Heart left ventricle (tissue), 16 donors: ENCODE measurements around the gene CFAP45. TPM values are rescaled to one million over a fixed set of nuclear protein-coding genes. Genes with fewer than 3 reads are reported as not detected.

Source experiments
- ATAC-seq, 4 donors: fragments of 200-7000 bp; cut with Tn5 transposase; one replicate each; pipeline ENCODE4 v1.9.1; 2020 to 2022; ENCODE audit warnings: moderate library complexity in 4 of 4, mild to moderate bottlenecking in 3 of 4, moderate number of reproducible peaks in 1 of 4
- DNase-seq, 5 donors: peaks; one replicate each; pipeline ENCODE4 v3.0.0-alpha.2; 2020
- H3K27ac ChIP-seq, 12 donors: fragments of 200-600 bp; sonication (generic) in 4 of 12; one replicate each; pipeline versions ENCODE4 v1.5.0 to v1.8.0; 2016 to 2022; ENCODE audit warnings: mild to moderate bottlenecking in 2 of 12
- H3K27me3 ChIP-seq, 9 donors: fragments of 200-600 bp; sonication (generic) in 2 of 9; one replicate each; pipeline versions ENCODE4 v1.5.1 to v1.8.0; 2016 to 2022; ENCODE audit warnings: mild to moderate bottlenecking in 3 of 9
- H3K36me3 ChIP-seq, 9 donors: fragments of 200-600 bp; sonication (generic) in 2 of 9; one replicate each; pipeline versions ENCODE4 v1.5.0 to v1.8.0; 2018 to 2022; ENCODE audit warnings: mild to moderate bottlenecking in 2 of 9
- H3K4me1 ChIP-seq, 12 donors: fragments of 200-600 bp; sonication (generic) in 4 of 12; one replicate each; pipeline versions ENCODE4 v1.5.0 to v1.8.0; 2016 to 2022; ENCODE audit warnings: mild to moderate bottlenecking in 3 of 12
- H3K4me3 ChIP-seq, 12 donors: fragments of 200-600 bp; sonication (generic) in 4 of 12; one replicate each; pipeline versions ENCODE4 v1.5.0 to v1.8.0; 2017 to 2022; ENCODE audit warnings: mild to moderate bottlenecking in 9 of 12, moderate library complexity in 4 of 12
- H3K9me3 ChIP-seq, 12 donors: fragments of 200-600 bp; sonication (generic) in 4 of 12; one replicate each; pipeline versions ENCODE4 v1.5.0 to v1.8.0; 2016 to 2022; ENCODE audit warnings: mild to moderate bottlenecking in 1 of 12
- CTCF ChIP-seq, 12 donors: fragments of 200-600 bp; sonication (generic) in 4 of 12; IDR thresholded peaks; one replicate each; pipeline versions ENCODE4 v1.5.0 to v1.8.0; 2018 to 2022; ENCODE audit warnings: antibody characterized with exemption in 12 of 12, mild to moderate bottlenecking in 5 of 12
- POLR2A ChIP-seq, 2 donors: fragments of 450-650 bp; IDR thresholded peaks; one replicate each; pipeline ENCODE4 v1.6.1; 2017; ENCODE audit warnings: antibody characterized with exemption in 2 of 2, mild to moderate bottlenecking in 2 of 2, moderate library complexity in 2 of 2
- WGBS, 4 donors: extraction: QIAGEN DNeasy Blood & Tissue Kit in 2 of 4; methylation state at CpG; one replicate each; pipeline versions ENCODE4 v1.1.5 to v1.1.7; 2013 to 2018; 5-methylcytosine and 5-hydroxymethylcytosine counted together
- intact Hi-C, 10 donors: fragments of 100-400 bp; cut with DNase I; formaldehyde crosslinking; loops; one replicate each; pipeline versions ENCODE4 v1.11.1 to v1.14.2; 2022
- polyA plus RNA-seq, 2 donors: library from polyadenylated mRNA; stranded (reverse); fragments of 200-250 nt; gene quantifications; one replicate each; pipeline ENCODE4 v1.2.3, GENCODE V29; 2013
- total RNA-seq, 9 donors: library from RNA; depleted of rRNA in 2 of 9; stranded (reverse); fragments of >200 nt in 2 of 9; fragmentation: NEBNext Ultra II Directional in 3 of 9; extraction: Animal tissue kit (Norgen Biotek cat#: 25700) in 3 of 9; gene quantifications; one replicate each; pipeline versions ENCODE4 v1.1.0 to v1.2.4, GENCODE V29; 2016 to 2023
- donor health status: ischemic (EF 13 %, LVEDD 7.1; RV severe dilation, severe dysfunction).
- donor health status: healthy with polysubstance abuse.
- donor health status: DM: no; HTN: yes; CAD: no.
- donor health status: DM: no; HTN: no; CAD: no.
- donor health status: ischemic (EF 25% LVEDD 6.9; RV normal size, moderate dysfunction).
- donor health status: ischemic (EF 25% LVEDD 5.7; RV mildly dilated, moderate dysfunction).
- donor health status: healthy.
- donor health status: DM: yes; HTN: yes; CAD: no.
- donor health status: ischemic (EF 35%, LVEDD 5.7; RV mildly dilated, moderate dysfunction).
- donor health status: nonischemic (EF 11% LVEDD 7.7; RV severe dilation, severe dysfunction).
- donor health status: DM: yes; HTN: yes; CAD: no.
- donor health status: PGD.
- donor health status: ischemic (EF 29% LVEDD 5.4; RV normal size, mild dysfunction).
- donor health status: nonischemic (EF 23%, LVEDD 6.1; RV moderate dilation, normal function).

CFAP45 gene
- total and polyA plus RNA-seq, 11 donors: 0.29 to 1.8 (median 0.62) TPM; not detected in 2

GRCh38 chr1:159930216-159930615, 30.3 kb upstream of the CFAP45 start:
- no peak overlapping the region for H3K27ac ChIP-seq
- H3K36me3 ChIP-seq: no peaks in the 10 kb centered on the region
- ATAC-seq: no peak
- intact Hi-C loops: loop anchor here in 2 of 10 donors (5.0 to 10.0 kb wide), 2 partner anchors 38 to 95 kb away; no protein-coding TSS in a partner anchor
- DNase-seq: peak in 1 of 5 donors; percentile 17
- H3K9me3 ChIP-seq: no peaks in the 10 kb centered on the region
- peaks cover 0 to 14% (median 10%) of the 10 kb centered on the region in 12 donors for H3K4me1 ChIP-seq
- no peaks in the 10 kb centered on the region for H3K27me3 ChIP-seq
- TF ChIP-seq POLR2A (IDR thresholded peaks at IDR 0.05) (no peak), CTCF (IDR thresholded peaks at IDR 0.05) (no peak)
- WGBS, 4 donors: 94 to 96% (median 94%) methylated on average over 9 to 11 of the region's 11 CpGs
- no peak overlapping the region for H3K4me3 ChIP-seq

GRCh38 chr1:159929155-159930051, 29.4 kb upstream of the CFAP45 start:
- ATAC-seq (no peak), DNase-seq (peak in 1 of 5 donors; percentile 50)
- WGBS, 4 donors: 77 to 88% (median 81%) methylated on average over 37 to 48 of the region's 48 CpGs
- no peaks in the 10 kb centered on the region for H3K36me3 ChIP-seq
- H3K4me3 ChIP-seq: no peak overlapping the region
- H3K9me3 ChIP-seq: no peaks in the 10 kb centered on the region
- no peaks in the 10 kb centered on the region for H3K27me3 ChIP-seq
- TF ChIP-seq CTCF (IDR thresholded peaks at IDR 0.05) (no peak), POLR2A (IDR thresholded peaks at IDR 0.05) (no peak)
- intact Hi-C loops: loop anchor here in 6 of 10 donors (5.0 to 10.0 kb wide), 5 partner anchors 37 to 915 kb away; no protein-coding TSS in a partner anchor
- peaks cover 0 to 14% (median 10%) of the 10 kb centered on the region in 12 donors for H3K4me1 ChIP-seq
- H3K27ac ChIP-seq: no peak overlapping the region

GRCh38 chr1:159928491-159929050, 28.6 kb upstream of the CFAP45 start:
- 96 to 97% (median 97%) methylated on average over 13 to 18 of the region's 18 CpGs for WGBS, 4 donors
- Histone ChIP-seq H3K9me3 (no peaks in the 10 kb centered on the region), H3K4me1 (peaks cover 0 to 17% (median 10%) of the 10 kb centered on the region in 12 donors), H3K27me3 (no peaks in the 10 kb centered on the region), H3K36me3 (no peaks in the 10 kb centered on the region), H3K27ac (no peak overlapping the region), H3K4me3 (no peak overlapping the region)
- no peak for ATAC-seq
- DNase-seq: peak in 1 of 5 donors; percentile 25
- intact Hi-C loops: loop anchor here in 5 of 10 donors (5.0 to 10.0 kb wide), 3 partner anchors 74 to 914 kb away; no protein-coding TSS in a partner anchor
- TF ChIP-seq POLR2A (IDR thresholded peaks at IDR 0.05): no peak
- TF ChIP-seq CTCF (IDR thresholded peaks at IDR 0.05): no peak
